ENCODE data around the gene KIAA1958. TPM values are rescaled to one million over a fixed set of nuclear protein-coding genes. Genes with fewer than 3 reads are reported as not detected.

The KIAA1958 gene
- total and polyA plus RNA-seq, 10 donors, result 0.39 to 11.9 (median 6.3) TPM

DNA sequence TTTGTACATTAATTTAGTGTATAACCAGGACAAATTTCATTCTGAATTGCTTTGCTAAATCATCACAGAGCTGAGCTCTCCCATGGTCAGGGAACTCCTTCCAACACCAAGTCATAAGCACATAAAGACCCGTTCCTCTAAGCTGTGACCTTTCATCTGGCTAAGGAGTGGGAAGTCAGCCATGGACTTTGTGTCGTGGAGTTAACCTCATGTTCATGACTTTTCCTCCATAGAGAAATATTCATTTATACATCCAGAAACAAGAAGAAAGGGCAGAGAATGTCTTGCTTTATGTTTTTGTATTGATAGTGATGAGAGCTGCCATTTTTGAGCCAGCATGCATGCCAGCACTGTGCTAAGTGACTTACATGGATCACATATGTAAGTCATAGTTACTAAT, 133.8 kb downstream of the KIAA1958 start:
- H3K27ac ChIP-seq, result peak overlapping the region in 3 of 8 donors; percentile 39 to 52 (median 41)
- H3K9me3 ChIP-seq, result no peaks in the 10 kb centered on the region
- WGBS, 5 donors, result 78 to 86% (median 83%) methylated on average over 2 of the region's 2 CpGs
- peaks cover 0 to 10% (median 0%) of the 10 kb centered on the region in 6 donors for H3K36me3 ChIP-seq
- no peaks in the 10 kb centered on the region for H3K27me3 ChIP-seq (replicated peaks in 1 of 7)
- no peaks in the 10 kb centered on the region for H3K4me1 ChIP-seq
- intact Hi-C loops (cut with DNase I; ENCODE audit: low total_unique reads), result no loop called here
- no peak overlapping the region for H3K4me3 ChIP-seq
- TF ChIP-seq POLR2AphosphoS5 (IDR thresholded peaks at IDR 0.05), result no peak
- TF ChIP-seq, protein P1, sequence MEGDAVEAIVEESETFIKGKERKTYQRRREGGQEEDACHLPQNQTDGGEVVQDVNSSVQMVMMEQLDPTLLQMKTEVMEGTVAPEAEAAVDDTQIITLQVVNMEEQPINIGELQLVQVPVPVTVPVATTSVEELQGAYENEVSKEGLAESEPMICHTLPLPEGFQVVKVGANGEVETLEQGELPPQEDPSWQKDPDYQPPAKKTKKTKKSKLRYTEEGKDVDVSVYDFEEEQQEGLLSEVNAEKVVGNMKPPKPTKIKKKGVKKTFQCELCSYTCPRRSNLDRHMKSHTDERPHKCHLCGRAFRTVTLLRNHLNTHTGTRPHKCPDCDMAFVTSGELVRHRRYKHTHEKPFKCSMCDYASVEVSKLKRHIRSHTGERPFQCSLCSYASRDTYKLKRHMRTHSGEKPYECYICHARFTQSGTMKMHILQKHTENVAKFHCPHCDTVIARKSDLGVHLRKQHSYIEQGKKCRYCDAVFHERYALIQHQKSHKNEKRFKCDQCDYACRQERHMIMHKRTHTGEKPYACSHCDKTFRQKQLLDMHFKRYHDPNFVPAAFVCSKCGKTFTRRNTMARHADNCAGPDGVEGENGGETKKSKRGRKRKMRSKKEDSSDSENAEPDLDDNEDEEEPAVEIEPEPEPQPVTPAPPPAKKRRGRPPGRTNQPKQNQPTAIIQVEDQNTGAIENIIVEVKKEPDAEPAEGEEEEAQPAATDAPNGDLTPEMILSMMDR (IDR thresholded peaks at IDR 0.05 in 8 of 11, conservative IDR thresholded peaks at IDR 0.05 in 3 of 11), result no peak
- no peak for TF ChIP-seq POLR2A (IDR thresholded peaks at IDR 0.05)
- DNase-seq, result no peak

DNA sequence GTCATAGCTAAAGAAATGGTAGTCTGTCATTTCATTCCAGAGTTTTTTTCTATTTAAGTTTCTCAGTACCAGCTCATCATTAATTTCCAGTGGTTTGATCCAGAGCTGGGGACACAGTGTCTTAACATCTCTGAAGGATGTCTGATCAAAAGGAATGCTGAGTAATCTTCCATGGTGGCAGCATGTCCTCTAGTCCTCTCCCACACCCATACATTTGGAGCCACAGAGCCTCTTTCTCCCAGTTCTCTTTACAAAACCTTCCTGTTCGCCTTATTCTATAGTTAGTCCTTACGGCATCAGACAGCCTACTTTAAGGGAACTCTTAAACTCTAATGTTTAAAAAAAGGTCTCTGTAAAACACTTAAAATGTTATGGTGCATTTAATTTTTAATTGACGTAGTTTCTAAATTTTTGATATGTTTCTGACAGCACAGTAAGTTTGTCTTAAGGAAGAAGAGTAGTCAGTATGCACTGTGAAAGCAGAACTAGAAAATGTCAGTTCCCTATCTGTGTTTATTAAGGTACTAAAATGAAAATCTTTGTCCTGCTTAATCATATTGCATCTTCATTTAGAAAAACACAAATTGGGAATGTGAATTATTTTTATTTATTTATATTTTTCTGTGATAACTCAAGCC, 134.5 kb downstream of the KIAA1958 start:
- peaks cover 0 to 10% (median 0%) of the 10 kb centered on the region in 6 donors for H3K36me3 ChIP-seq
- no peak for TF ChIP-seq POLR2A (IDR thresholded peaks at IDR 0.05)
- no peak for TF ChIP-seq POLR2AphosphoS5 (IDR thresholded peaks at IDR 0.05)
- TF ChIP-seq, protein P1 (IDR thresholded peaks at IDR 0.05 in 8 of 11, conservative IDR thresholded peaks at IDR 0.05 in 3 of 11), result no peak
- DNase-seq, result no peak
- H3K27ac ChIP-seq, result peak overlapping the region in 3 of 8 donors; percentile 32 to 52 (median 41)
- 56 to 89% (median 61%) methylated on average over 3 of the region's 3 CpGs for WGBS, 5 donors
- no peaks in the 10 kb centered on the region for H3K27me3 ChIP-seq (replicated peaks in 1 of 7)
- no peaks in the 10 kb centered on the region for H3K9me3 ChIP-seq
- no peaks in the 10 kb centered on the region for H3K4me1 ChIP-seq
- no peak overlapping the region for H3K4me3 ChIP-seq
- intact Hi-C loops (cut with DNase I; ENCODE audit: low total_unique reads), result no loop called here

- intact Hi-C loops (cut with DNase I; ENCODE audit: low total_unique reads), result no loop called here
- Histone ChIP-seq H3K9me3 (no peaks in the 10 kb centered on the region), H3K36me3 (peaks cover 0 to 5% (median 0%) of the 10 kb centered on the region in 6 donors), H3K4me1 (no peaks in the 10 kb centered on the region), H3K4me3 (no peak overlapping the region), H3K27me3 (replicated peaks in 1 of 7) (no peaks in the 10 kb centered on the region), H3K27ac (no peak overlapping the region)
- no peak for DNase-seq
- WGBS, 5 donors, result 92 to 99% (median 96%) methylated on average over 2 of the region's 2 CpGs
- TF ChIP-seq POLR2AphosphoS5 (IDR thresholded peaks at IDR 0.05) (no peak), POLR2A (IDR thresholded peaks at IDR 0.05) (no peak)
- TF ChIP-seq, protein P1 (IDR thresholded peaks at IDR 0.05 in 8 of 11, conservative IDR thresholded peaks at IDR 0.05 in 3 of 11), result no peak
These were observed 136.6 kb downstream of the KIAA1958 start for GRCh38 chr9:112623198-112623597.

DNA sequence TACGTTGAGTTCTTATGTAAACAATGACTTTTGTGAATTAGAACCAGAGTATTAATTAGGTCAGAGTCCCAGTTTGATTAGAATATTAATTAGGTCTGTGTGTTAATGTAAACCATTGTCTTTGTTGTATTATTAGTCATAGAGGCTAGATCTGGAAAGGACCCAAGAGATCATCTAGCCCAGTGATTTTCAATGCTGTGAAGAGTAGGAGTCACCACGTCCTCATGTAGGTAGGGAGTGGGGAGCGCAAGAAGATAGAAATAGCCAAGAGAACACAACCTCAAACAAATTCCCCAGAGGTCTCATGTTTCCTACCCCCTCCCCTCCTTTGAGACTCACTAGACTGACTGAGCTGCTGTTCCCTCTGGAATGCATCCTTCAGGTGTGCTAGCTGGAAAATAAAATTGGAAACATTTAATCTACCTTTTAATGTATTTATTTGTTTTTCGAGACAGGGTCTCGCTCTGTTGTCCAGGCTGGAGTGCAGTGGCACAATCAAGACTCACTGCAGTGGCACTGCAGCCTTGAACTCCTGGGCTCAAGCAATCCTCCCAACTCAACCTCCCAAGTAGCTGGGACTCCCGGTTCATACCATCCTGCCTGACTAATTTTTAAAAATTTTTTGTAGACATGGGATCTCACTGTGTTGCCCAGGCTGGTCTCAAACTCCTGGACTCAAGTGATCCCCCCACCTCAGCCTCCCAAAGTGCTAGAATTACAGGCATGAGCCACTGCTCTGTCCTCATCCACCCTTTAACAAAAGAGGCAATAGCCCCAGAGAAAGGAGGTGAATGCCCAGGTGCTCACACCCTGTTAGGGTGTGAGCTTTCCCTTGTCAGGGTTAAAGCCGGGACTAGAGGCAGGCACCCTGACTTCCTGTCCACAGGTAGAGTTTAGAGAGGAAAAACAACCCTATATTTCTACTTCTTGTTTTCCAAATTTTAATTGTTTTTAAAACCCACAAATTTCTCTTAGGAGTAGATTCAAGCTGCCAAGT, 138.4 kb downstream of the KIAA1958 start:
- no peak for DNase-seq
- intact Hi-C loops (cut with DNase I; ENCODE audit: low total_unique reads), result no loop called here

More for the DNA sequence above, 138.4 kb downstream of the KIAA1958 start:
- no peak overlapping the region for H3K27ac ChIP-seq
- H3K27me3 ChIP-seq (replicated peaks in 1 of 7), result no peaks in the 10 kb centered on the region
- 82 to 93% (median 91%) methylated on average over 7 of the region's 7 CpGs for WGBS, 5 donors
- H3K9me3 ChIP-seq, result no peaks in the 10 kb centered on the region
- H3K4me3 ChIP-seq, result no peak overlapping the region
- TF ChIP-seq, protein P1 (IDR thresholded peaks at IDR 0.05 in 8 of 11, conservative IDR thresholded peaks at IDR 0.05 in 3 of 11), result no peak
- TF ChIP-seq POLR2A (IDR thresholded peaks at IDR 0.05), result no peak
- TF ChIP-seq POLR2AphosphoS5 (IDR thresholded peaks at IDR 0.05), result no peak
- no peaks in the 10 kb centered on the region for H3K4me1 ChIP-seq
- H3K36me3 ChIP-seq, result no peaks in the 10 kb centered on the region
